Iris pigment epithelial cell (primary cell): Measurements from ENCODE around the gene FAM120A.

ENCODE experiments used
- DNase-seq: peaks from one replicate; pipeline ENCODE4 v3.0.0-alpha.2; 2011; ENCODE audit warnings: low read depth

Gene FAM120A

GRCh38 chr9:93577975-93578682 lies 126.6 kb downstream of the FAM120A start:
- no peak for DNase-seq

- no peak for DNase-seq
These were observed 127.4 kb downstream of the FAM120A start for GRCh38 chr9:93578844-93579243.

GRCh38 chr9:93579711-93580516 lies 128.4 kb downstream of the FAM120A start:
- DNase-seq: no peak

- DNase-seq: no peak
These were observed 129.3 kb downstream of the FAM120A start for GRCh38 chr9:93580654-93581380.

- no peak for DNase-seq
These were observed 130.6 kb downstream of the FAM120A start for GRCh38 chr9:93582115-93582514.

- no peak for DNase-seq
These were observed 131.1 kb downstream of the FAM120A start for GRCh38 chr9:93582550-93582949.

- no peak for DNase-seq
These were observed 133.8 kb downstream of the FAM120A start for GRCh38 chr9:93585259-93585658.

GRCh38 chr9:93585695-93586094 lies 134.2 kb downstream of the FAM120A start:
- no peak for DNase-seq

GRCh38 chr9:93586290-93587057 lies 135.0 kb downstream of the FAM120A start:
- DNase-seq: no peak

- no peak for DNase-seq
These were observed 135.8 kb downstream of the FAM120A start for GRCh38 chr9:93587284-93587650.

- DNase-seq: no peak
These were observed 136.3 kb downstream of the FAM120A start for GRCh38 chr9:93587651-93588347.

GRCh38 chr9:93588641-93589609 lies 137.4 kb downstream of the FAM120A start:
- no peak for DNase-seq

GRCh38 chr9:93589688-93590087 lies 138.2 kb downstream of the FAM120A start:
- DNase-seq: peak; percentile 70

- no peak for DNase-seq
These were observed 139.2 kb downstream of the FAM120A start for GRCh38 chr9:93590609-93591234.

- no peak for DNase-seq
These were observed 140.0 kb downstream of the FAM120A start for GRCh38 chr9:93591301-93592007.

- no peak for DNase-seq
These were observed 140.6 kb downstream of the FAM120A start for GRCh38 chr9:93592008-93592642.

- DNase-seq: no peak
These were observed 141.1 kb downstream of the FAM120A start for GRCh38 chr9:93592643-93593021.

- DNase-seq: no peak
These were observed 141.7 kb downstream of the FAM120A start for GRCh38 chr9:93593144-93593658.
